Gastroesophageal sphincter (tissue), 4 donors: Measurements from ENCODE around the gene ARID1B. TPM values are rescaled to one million over a fixed set of nuclear protein-coding genes. Genes with fewer than 3 reads are reported as not detected.

Source experiments
- ATAC-seq: fragments of 150-250 bp; one replicate; pipeline ENCODE4 v1.9.1; 2016; ENCODE audit warnings: mild to moderate bottlenecking, moderate library complexity
- H3K27ac ChIP-seq, 4 donors: fragments of 200-600 bp; sonication (generic) in 3 of 4; 1 replicate in 3 of 4; 2 replicates in 1 of 4; pipeline ENCODE4 v1.5.1; 2016 to 2019
- H3K27me3 ChIP-seq: fragments of 200-600 bp; sonication (generic); one replicate; pipeline ENCODE4 v1.5.1; 2019
- H3K36me3 ChIP-seq, 2 donors: fragments of 200-600 bp; sonication (generic); one replicate each; pipeline ENCODE4 v1.5.1; 2019; ENCODE audit warnings: control low read depth in 1 of 2
- H3K4me1 ChIP-seq, 3 donors: fragments of 200-600 bp; sonication (generic); 1 replicate in 2 of 3; 2 replicates in 1 of 3; pipeline ENCODE4 v1.5.1; 2016 to 2019; ENCODE audit warnings: control low read depth in 2 of 3
- H3K4me3 ChIP-seq, 2 donors: fragments of 200-600 bp; sonication (generic); one replicate each; pipeline ENCODE4 v1.5.1; 2019; ENCODE audit warnings: mild to moderate bottlenecking in 1 of 2, moderate library complexity in 1 of 2
- H3K9me3 ChIP-seq, 3 donors: fragments of 200-600 bp; sonication (generic); one replicate each; pipeline ENCODE4 v1.5.1; 2017 to 2019; ENCODE audit warnings: control low read depth in 2 of 3
- CTCF ChIP-seq, 4 experiments: fragments of 200-600 bp in 2 of 4; fragments of 450-650 bp in 2 of 4; sonication (generic) in 1 of 4; IDR thresholded peaks; one replicate each; pipeline ENCODE4 v1.5.1; 2017 to 2019; ENCODE audit warnings: antibody characterized with exemption in 4 of 4, mild to moderate bottlenecking in 2 of 4, moderate library complexity in 2 of 4
- EP300 ChIP-seq: sonication (generic); formaldehyde crosslinking; IDR thresholded peaks from one replicate; pipeline ENCODE4 v1.6.1; 2017; ENCODE audit warnings: antibody characterized with exemption, mild to moderate bottlenecking
- POLR2A ChIP-seq, 2 donors: fragments of 450-650 bp; IDR thresholded peaks; one replicate each; pipeline ENCODE4 v1.6.1; 2017; ENCODE audit warnings: antibody characterized with exemption in 2 of 2, mild to moderate bottlenecking in 2 of 2, moderate library complexity in 1 of 2
- POLR2AphosphoS5 ChIP-seq: sonication (generic); formaldehyde crosslinking; IDR thresholded peaks from one replicate; pipeline ENCODE4 v1.6.1; 2017; ENCODE audit warnings: antibody characterized with exemption
- whole genome bisulfite sequencing, 2 donors: methylation state at CpG; one replicate each; pipeline ENCODE4 v1.1.5; 2018; ENCODE audit warnings: low coverage in 1 of 2; 5-methylcytosine and 5-hydroxymethylcytosine counted together
- total RNA-seq, 4 donors: library from RNA; depleted of rRNA; stranded (reverse); fragments of >200 nt; gene quantifications; one replicate each; pipeline ENCODE4 v1.1.0, GENCODE V29; 2016

ARID1B gene
- total RNA-seq, 4 donors from 2014 or later = 40.0 to 106 (median 79.7) TPM

- Histone ChIP-seq H3K4me3 (no peak overlapping the region), H3K4me1 (peaks cover 3 to 28% (median 4%) of the 10 kb centered on the region in 3 donors), H3K27ac (no peak overlapping the region), H3K27me3 (no peaks in the 10 kb centered on the region), H3K9me3 (no peaks in the 10 kb centered on the region), H3K36me3 (no peaks in the 10 kb centered on the region)
- 93 to 100% methylated on average over 1 to 3 of the region's 9 CpGs for whole genome bisulfite sequencing, 2 donors
- ATAC-seq = no peak
- TF ChIP-seq CTCF (IDR thresholded peaks at IDR 0.05) (no peak), POLR2A (IDR thresholded peaks at IDR 0.05) (no peak), POLR2AphosphoS5 (no peak), EP300 (no peak)
Observed at GRCh38 chr6:157058574-157058973, 281.4 kb downstream of the ARID1B start.

GRCh38 chr6:157059781-157060180 lies 282.6 kb downstream of the ARID1B start:
- Histone ChIP-seq H3K27ac (no peak overlapping the region), H3K4me1 (peaks cover 3 to 28% (median 4%) of the 10 kb centered on the region in 3 donors), H3K4me3 (no peak overlapping the region), H3K27me3 (no peaks in the 10 kb centered on the region), H3K36me3 (no peaks in the 10 kb centered on the region), H3K9me3 (no peaks in the 10 kb centered on the region)
- 36 to 39% methylated on average over 4 of the region's 4 CpGs for WGBS, 2 donors
- TF ChIP-seq POLR2AphosphoS5 (peak; percentile 20), EP300 (no peak), CTCF (IDR thresholded peaks at IDR 0.05) (no peak), POLR2A (IDR thresholded peaks at IDR 0.05) (no peak)
- ATAC-seq = no peak

- WGBS, 2 donors = 0 to 6% methylated on average over 1 of the region's 1 CpG
- TF ChIP-seq EP300 (no peak), POLR2AphosphoS5 (no peak), CTCF (IDR thresholded peaks at IDR 0.05) (no peak), POLR2A (IDR thresholded peaks at IDR 0.05) (no peak)
- no peak overlapping the region for H3K27ac ChIP-seq
- no peaks in the 10 kb centered on the region for H3K36me3 ChIP-seq
- peaks cover 3 to 28% (median 4%) of the 10 kb centered on the region in 3 donors for H3K4me1 ChIP-seq
- ATAC-seq = no peak
- H3K4me3 ChIP-seq = no peak overlapping the region
- no peaks in the 10 kb centered on the region for H3K9me3 ChIP-seq
- H3K27me3 ChIP-seq = no peaks in the 10 kb centered on the region
Observed at GRCh38 chr6:157060440-157060952, 283.3 kb downstream of the ARID1B start.

GRCh38 chr6:157061770-157062594 lies 284.8 kb downstream of the ARID1B start:
- Histone ChIP-seq H3K4me1 (peaks cover 5 to 30% (median 7%) of the 10 kb centered on the region in 3 donors), H3K4me3 (no peak overlapping the region), H3K27me3 (no peaks in the 10 kb centered on the region), H3K27ac (no peak overlapping the region), H3K36me3 (no peaks in the 10 kb centered on the region), H3K9me3 (no peaks in the 10 kb centered on the region)
- 80 to 82% methylated on average over 7 of the region's 9 CpGs for WGBS, 2 donors
- TF ChIP-seq POLR2A (IDR thresholded peaks at IDR 0.05) = no peak
- TF ChIP-seq EP300 = no peak
- TF ChIP-seq CTCF (IDR thresholded peaks at IDR 0.05) = no peak
- TF ChIP-seq POLR2AphosphoS5 = no peak
- no peak for ATAC-seq
